ENCODE data around the gene YBX2. TPM values are rescaled to one million over a fixed set of nuclear protein-coding genes. Genes with fewer than 3 reads are reported as not detected.
A peak's percentile ranks its signal among the peaks of the same experiment; 100 is the strongest.

The YBX2 gene
- total and polyA plus RNA-seq, 2 experiments from 2014 or later, result 20.9 to 56.2 TPM

GRCh38 chr17:7292194-7292593, 2.2 kb downstream of the YBX2 start:
- Histone ChIP-seq H3K27ac (peak overlapping the region; percentile 70), H3K27me3 (peaks cover 4% of the 10 kb centered on the region), H3K4me1 (ENCODE audit: low read depth) (peaks cover 41% of the 10 kb centered on the region), H3K4me3 (no peak overlapping the region), H3K9me3 (ENCODE audit: low read depth) (no peaks in the 10 kb centered on the region), H3K36me3 (peaks cover 3% of the 10 kb centered on the region)
- TF ChIP-seq CTCF (IDR thresholded peaks at IDR 0.05; ENCODE audit: low read depth, low read length), result no peak
- no peak for DNase-seq (ENCODE audit: low read depth in 1 of 2, low spot score in 1 of 2)

DNA sequence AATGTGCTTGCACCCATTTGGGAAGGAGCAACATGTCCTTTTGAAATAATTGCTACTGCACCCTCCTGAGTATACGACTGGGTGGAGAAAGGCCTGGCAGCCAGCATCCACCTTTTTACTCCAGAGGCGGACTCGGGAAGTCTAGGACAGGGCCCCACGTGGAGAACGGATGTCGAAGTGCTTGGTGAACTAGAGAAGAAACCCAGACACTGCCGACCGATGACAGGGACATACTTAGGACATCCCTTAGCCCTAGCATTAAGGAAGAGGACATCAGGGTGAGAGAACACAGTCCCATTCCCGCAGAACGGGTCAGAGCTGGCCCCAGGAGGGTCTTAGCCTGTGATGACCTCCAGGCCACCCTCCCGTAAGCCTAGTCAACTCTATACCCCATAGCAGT, 3.8 kb downstream of the YBX2 start:
- peaks cover 12% of the 10 kb centered on the region for H3K36me3 ChIP-seq
- no peak for TF ChIP-seq CTCF (IDR thresholded peaks at IDR 0.05; ENCODE audit: low read depth, low read length)
- no peaks in the 10 kb centered on the region for H3K9me3 ChIP-seq (ENCODE audit: low read depth)
- H3K4me3 ChIP-seq, result no peak overlapping the region
- H3K27me3 ChIP-seq, result peaks cover 4% of the 10 kb centered on the region
- DNase-seq (ENCODE audit: low read depth in 1 of 2, low spot score in 1 of 2), result no peak
- H3K27ac ChIP-seq, result peak overlapping the region; percentile 23
- peaks cover 35% of the 10 kb centered on the region for H3K4me1 ChIP-seq (ENCODE audit: low read depth)

DNA sequence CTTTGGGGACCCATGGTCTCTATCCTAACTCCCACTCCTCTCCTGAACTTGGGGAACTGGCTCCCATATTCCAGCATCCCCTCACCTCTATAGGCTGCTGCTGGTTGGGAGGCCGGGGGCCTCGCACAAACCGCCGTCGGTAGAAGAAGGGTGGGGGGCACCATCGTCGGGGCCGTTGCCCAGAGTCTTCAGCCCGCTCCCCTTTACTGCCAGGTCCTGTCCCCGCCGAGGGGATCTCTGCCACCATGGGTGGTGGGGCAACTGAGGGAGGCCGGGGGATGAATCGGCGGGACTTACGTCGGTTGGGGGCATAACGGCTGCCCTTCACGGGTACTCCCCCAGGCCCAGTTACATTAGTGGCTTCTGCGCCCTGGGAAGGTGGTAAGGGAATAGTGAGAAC, 4.3 kb downstream of the YBX2 start:
- DNase-seq (ENCODE audit: low read depth in 1 of 2, low spot score in 1 of 2), result no peak
- H3K36me3 ChIP-seq, result peaks cover 17% of the 10 kb centered on the region

GRCh38 chr17:7289256-7290032, 5.0 kb downstream of the YBX2 start:
- H3K4me1 ChIP-seq (ENCODE audit: low read depth), result peaks cover 35% of the 10 kb centered on the region
- TF ChIP-seq CTCF (IDR thresholded peaks at IDR 0.05; ENCODE audit: low read depth, low read length), result no peak
- no peak overlapping the region for H3K4me3 ChIP-seq
- H3K9me3 ChIP-seq (ENCODE audit: low read depth), result no peaks in the 10 kb centered on the region
- peaks cover 24% of the 10 kb centered on the region for H3K36me3 ChIP-seq
- peak overlapping the region; percentile 34 for H3K27ac ChIP-seq
- H3K27me3 ChIP-seq, result no peaks in the 10 kb centered on the region
- DNase-seq (ENCODE audit: low read depth in 1 of 2, low spot score in 1 of 2), result no peak

More for the DNA sequence above, 4.3 kb downstream of the YBX2 start:
- TF ChIP-seq CTCF (IDR thresholded peaks at IDR 0.05; ENCODE audit: low read depth, low read length), result no peak
- Histone ChIP-seq H3K27me3 (no peaks in the 10 kb centered on the region), H3K27ac (no peak overlapping the region), H3K4me1 (ENCODE audit: low read depth) (peaks cover 35% of the 10 kb centered on the region), H3K9me3 (ENCODE audit: low read depth) (no peaks in the 10 kb centered on the region), H3K4me3 (no peak overlapping the region)

- H3K27me3 ChIP-seq, result no peaks in the 10 kb centered on the region
- TF ChIP-seq CTCF (IDR thresholded peaks at IDR 0.05; ENCODE audit: low read depth, low read length), result no peak
- no peaks in the 10 kb centered on the region for H3K9me3 ChIP-seq (ENCODE audit: low read depth)
- no peak overlapping the region for H3K4me3 ChIP-seq
- H3K4me1 ChIP-seq (ENCODE audit: low read depth), result peaks cover 2% of the 10 kb centered on the region
- H3K36me3 ChIP-seq, result peaks cover 27% of the 10 kb centered on the region
- no peak overlapping the region for H3K27ac ChIP-seq
- DNase-seq (ENCODE audit: low read depth in 1 of 2, low spot score in 1 of 2), result no peak
Observed at GRCh38 chr17:7285679-7286078, 8.8 kb downstream of the YBX2 start.

Measured in cardiac muscle cell (in vitro differentiated cells and primary cell).